Prostate gland (tissue), 2 donors: ENCODE results near the gene FOXO1. TPM values are rescaled to one million over a fixed set of nuclear protein-coding genes. Genes with fewer than 3 reads are reported as not detected.

ENCODE experiments used
- DNase-seq: peaks from one replicate; pipeline ENCODE4 v3.0.0-alpha.2; 2019; ENCODE audit warnings: low spot score
- H3K27ac ChIP-seq, 2 donors: fragments of 200-600 bp; sonication (generic); 2 replicates each; pipeline ENCODE4 v1.5.1; 2017 to 2019
- H3K27me3 ChIP-seq: fragments of 200-600 bp; sonication (generic); replicated peaks from 2 replicates; pipeline ENCODE4 v1.5.1; 2019; ENCODE audit not compliant: insufficient read depth
- H3K36me3 ChIP-seq, 2 donors: fragments of 200-600 bp; sonication (generic); 1 replicate in 1 of 2; 2 replicates in 1 of 2; pipeline versions ENCODE4 v1.5.1 to v1.8.1; 2017 to 2019
- H3K4me1 ChIP-seq: fragments of 200-600 bp; sonication (generic); replicated peaks from 2 replicates; pipeline ENCODE4 v1.5.1; 2019
- H3K4me3 ChIP-seq, 2 donors: fragments of 200-600 bp; sonication (generic); 2 replicates each; pipeline ENCODE4 v1.5.1; 2017 to 2019
- H3K9me3 ChIP-seq: fragments of 200-600 bp; sonication (generic); 2 replicates; pipeline ENCODE4 v1.5.1; 2017
- POLR2A ChIP-seq: fragments of 450-650 bp; IDR thresholded peaks from one replicate; pipeline ENCODE4 v1.6.1; 2016; ENCODE audit warnings: antibody characterized with exemption, mild to moderate bottlenecking
- POLR2AphosphoS5 ChIP-seq: sonication (generic); formaldehyde crosslinking; IDR thresholded peaks from one replicate; pipeline ENCODE4 v1.6.1; 2017; ENCODE audit warnings: antibody characterized with exemption
- WGBS: methylation state at CpG from one replicate; pipeline ENCODE4 v1.1.5; 2018; 5-methylcytosine and 5-hydroxymethylcytosine counted together
- intact Hi-C: fragments of 100-400 bp; cut with DNase I; formaldehyde crosslinking; loops from one replicate; pipeline ENCODE4 v1.14.2; 2022
- total RNA-seq, 2 donors: library from RNA; depleted of rRNA; stranded (reverse); fragments of >200 nt; gene quantifications; one replicate each; pipeline ENCODE4 v1.1.0, GENCODE V29; 2016
- TF ChIP-seq, protein P1 (sequence below), 4 experiments: fragments of 200-600 bp in 2 of 4; fragments of 450-650 bp in 2 of 4; sonication (generic) in 2 of 4; IDR thresholded peaks; 1 replicate in 3 of 4; 2 replicates in 1 of 4; pipeline ENCODE4 v1.5.1; 2016 to 2019; ENCODE audit warnings: antibody characterized with exemption in 4 of 4, mild to moderate bottlenecking in 2 of 4, moderate library complexity in 2 of 4

FOXO1 gene
- total RNA-seq, 2 donors from 2014 or later: 23.5 to 46.1 TPM

DNA sequence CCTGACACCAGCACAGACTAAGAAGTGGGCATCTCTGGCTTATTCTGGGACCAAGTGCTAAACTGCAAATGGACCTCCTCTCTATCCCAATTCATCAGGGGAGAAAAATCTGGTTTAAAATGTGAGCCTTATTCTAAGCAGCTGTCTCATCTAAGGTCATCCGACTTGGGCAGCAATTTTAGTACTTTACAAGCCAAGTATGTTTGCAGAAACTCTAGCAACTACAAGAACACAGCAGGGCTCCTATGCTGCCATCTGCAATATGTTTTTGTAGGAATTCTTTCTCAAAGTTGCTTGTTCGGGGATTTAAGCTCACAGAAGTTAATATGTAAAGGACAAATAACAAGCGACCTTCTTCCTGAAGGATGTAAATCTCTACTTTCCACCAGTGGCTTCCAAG lies 113.1 kb downstream of the FOXO1 start:
- Histone ChIP-seq H3K4me3 (no peak overlapping the region), H3K27ac (no peak overlapping the region), H3K4me1 (no peaks in the 10 kb centered on the region), H3K9me3 (no peaks in the 10 kb centered on the region), H3K27me3 (no peaks in the 10 kb centered on the region), H3K36me3 (no peaks in the 10 kb centered on the region)
- DNase-seq: no peak
- 81% methylated on average over 3 of the region's 3 CpGs for WGBS
- intact Hi-C loops: no loop called here
- TF ChIP-seq POLR2AphosphoS5 (no peak), POLR2A (no peak)
- TF ChIP-seq, protein P1, sequence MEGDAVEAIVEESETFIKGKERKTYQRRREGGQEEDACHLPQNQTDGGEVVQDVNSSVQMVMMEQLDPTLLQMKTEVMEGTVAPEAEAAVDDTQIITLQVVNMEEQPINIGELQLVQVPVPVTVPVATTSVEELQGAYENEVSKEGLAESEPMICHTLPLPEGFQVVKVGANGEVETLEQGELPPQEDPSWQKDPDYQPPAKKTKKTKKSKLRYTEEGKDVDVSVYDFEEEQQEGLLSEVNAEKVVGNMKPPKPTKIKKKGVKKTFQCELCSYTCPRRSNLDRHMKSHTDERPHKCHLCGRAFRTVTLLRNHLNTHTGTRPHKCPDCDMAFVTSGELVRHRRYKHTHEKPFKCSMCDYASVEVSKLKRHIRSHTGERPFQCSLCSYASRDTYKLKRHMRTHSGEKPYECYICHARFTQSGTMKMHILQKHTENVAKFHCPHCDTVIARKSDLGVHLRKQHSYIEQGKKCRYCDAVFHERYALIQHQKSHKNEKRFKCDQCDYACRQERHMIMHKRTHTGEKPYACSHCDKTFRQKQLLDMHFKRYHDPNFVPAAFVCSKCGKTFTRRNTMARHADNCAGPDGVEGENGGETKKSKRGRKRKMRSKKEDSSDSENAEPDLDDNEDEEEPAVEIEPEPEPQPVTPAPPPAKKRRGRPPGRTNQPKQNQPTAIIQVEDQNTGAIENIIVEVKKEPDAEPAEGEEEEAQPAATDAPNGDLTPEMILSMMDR (IDR thresholded peaks at IDR 0.05): no peak

DNA sequence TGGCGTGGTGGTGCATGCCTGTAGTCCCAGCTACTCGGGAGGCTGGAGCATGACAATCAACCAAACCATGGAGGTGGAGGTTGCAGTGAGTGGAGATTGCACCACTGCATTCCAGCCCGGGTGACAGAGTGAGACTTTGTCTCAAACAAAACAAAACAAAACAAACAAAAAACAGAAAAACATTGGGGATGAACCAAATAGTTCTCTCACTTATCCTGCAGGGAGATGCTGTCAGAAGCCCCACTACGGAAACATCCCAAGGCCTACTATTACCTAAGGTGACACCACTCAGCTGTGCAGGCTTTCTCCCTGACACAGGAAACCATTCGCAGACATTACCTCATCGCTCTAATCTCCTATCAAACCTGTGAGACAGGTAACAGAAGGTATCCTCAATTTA lies 113.5 kb downstream of the FOXO1 start:
- intact Hi-C loops: no loop called here
- DNase-seq: no peak
- Histone ChIP-seq H3K4me1 (no peaks in the 10 kb centered on the region), H3K36me3 (no peaks in the 10 kb centered on the region), H3K9me3 (no peaks in the 10 kb centered on the region), H3K27ac (no peak overlapping the region), H3K4me3 (no peak overlapping the region), H3K27me3 (no peaks in the 10 kb centered on the region)
- TF ChIP-seq, protein P1 (IDR thresholded peaks at IDR 0.05): no peak
- TF ChIP-seq POLR2AphosphoS5: no peak
- no peak for TF ChIP-seq POLR2A
- 95% methylated on average over 6 of the region's 6 CpGs for WGBS

DNA sequence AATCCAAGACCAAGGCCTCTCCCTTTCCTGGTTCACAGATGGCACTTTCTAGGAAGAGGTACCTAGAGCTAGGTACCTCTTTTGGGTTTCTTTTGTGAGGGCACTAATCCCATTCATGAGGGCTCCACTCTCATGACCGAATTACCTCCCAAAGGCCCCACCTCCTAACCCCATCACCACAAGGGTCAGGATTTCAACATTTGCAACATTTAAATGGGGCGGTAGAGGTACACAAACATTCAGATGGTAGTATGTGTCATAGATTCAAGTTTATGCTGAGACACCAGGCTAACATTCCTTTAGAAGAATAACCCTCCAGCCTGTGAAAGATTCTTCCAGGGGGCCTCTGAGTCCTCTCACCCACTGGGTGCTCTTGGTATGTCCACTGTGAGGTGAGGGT lies 116.3 kb downstream of the FOXO1 start:
- Histone ChIP-seq H3K9me3 (no peaks in the 10 kb centered on the region), H3K36me3 (no peaks in the 10 kb centered on the region), H3K27ac (no peak overlapping the region), H3K4me3 (no peak overlapping the region), H3K4me1 (no peaks in the 10 kb centered on the region), H3K27me3 (no peaks in the 10 kb centered on the region)
- WGBS: 100% methylated on average over 2 of the region's 2 CpGs
- no peak for DNase-seq
- intact Hi-C loops: no loop called here
- TF ChIP-seq, protein P1 (IDR thresholded peaks at IDR 0.05): no peak
- TF ChIP-seq POLR2AphosphoS5 (no peak), POLR2A (no peak)

GRCh38 chr13:40549500-40550094 lies 116.8 kb downstream of the FOXO1 start:
- TF ChIP-seq, protein P1 (IDR thresholded peaks at IDR 0.05): no peak
- TF ChIP-seq POLR2A: no peak
- no peak for TF ChIP-seq POLR2AphosphoS5
- no peaks in the 10 kb centered on the region for H3K4me1 ChIP-seq
- no peak overlapping the region for H3K27ac ChIP-seq
- intact Hi-C loops: no loop called here
- H3K9me3 ChIP-seq: no peaks in the 10 kb centered on the region
- H3K36me3 ChIP-seq: no peaks in the 10 kb centered on the region
- H3K4me3 ChIP-seq: no peak overlapping the region
- DNase-seq: no peak
- H3K27me3 ChIP-seq: no peaks in the 10 kb centered on the region

DNA sequence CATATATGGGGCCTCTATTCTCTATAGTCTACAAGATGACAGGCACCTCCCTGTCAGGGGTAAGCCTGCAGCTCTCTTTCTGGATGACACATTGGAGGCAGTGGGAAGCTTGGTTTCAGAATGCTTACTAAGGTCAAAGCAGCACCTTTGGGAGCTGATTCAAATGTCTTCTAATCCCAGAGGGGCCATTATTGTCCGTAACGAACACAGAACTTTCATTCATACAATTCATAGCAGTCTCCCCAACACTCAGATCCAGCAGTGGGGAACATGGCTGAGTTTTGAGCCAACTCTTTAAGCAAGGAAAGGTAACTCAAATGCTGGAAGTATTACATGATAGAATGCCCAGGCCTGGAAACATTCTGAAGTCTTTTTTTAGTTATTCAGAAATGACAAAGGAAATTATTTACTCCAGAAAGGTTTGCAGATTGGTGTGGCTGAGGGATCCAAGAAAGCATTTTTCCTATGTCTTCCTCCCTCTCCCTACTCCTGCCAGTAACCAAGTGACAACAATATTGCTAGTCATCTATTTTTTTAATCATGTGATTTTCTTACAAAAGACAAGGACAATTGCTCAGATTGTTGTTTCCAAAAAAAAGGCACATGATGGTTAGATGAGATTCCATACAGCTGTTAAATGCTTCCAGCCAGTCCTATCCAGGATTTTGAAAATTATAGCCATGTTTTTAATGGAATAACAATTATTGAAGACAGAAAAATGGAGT lies 118.7 kb downstream of the FOXO1 start:
- TF ChIP-seq POLR2AphosphoS5 (no peak), POLR2A (no peak)
- TF ChIP-seq, protein P1 (IDR thresholded peaks at IDR 0.05): no peak
- H3K4me3 ChIP-seq: no peak overlapping the region
- H3K36me3 ChIP-seq: no peaks in the 10 kb centered on the region
- intact Hi-C loops: no loop called here
- no peak overlapping the region for H3K27ac ChIP-seq
- H3K27me3 ChIP-seq: no peaks in the 10 kb centered on the region
- no peak for DNase-seq
- no peaks in the 10 kb centered on the region for H3K4me1 ChIP-seq
- WGBS: 50% methylated on average over 2 of the region's 2 CpGs
- no peaks in the 10 kb centered on the region for H3K9me3 ChIP-seq
